Type B pancreatic cell (in vitro differentiated cells): ENCODE data around the gene TGDS. TPM values are rescaled to one million over a fixed set of nuclear protein-coding genes. Genes with fewer than 3 reads are reported as not detected.

Experiments
- DNase-seq: peaks from one replicate; pipeline ENCODE4 v3.0.0; 2021; ENCODE audit warnings: mixed read lengths; ENCODE audit not compliant: unreplicated experiment; ENCODE audit errors: extremely low spot score
- H3K27ac Mint-ChIP-seq: 2 replicates; pipeline ENCODE4 v1.8.0; 2021; ENCODE audit warnings: mild to moderate bottlenecking, mixed read lengths
- H3K27me3 Mint-ChIP-seq: 2 replicates; pipeline ENCODE4 v1.8.0; 2021; ENCODE audit warnings: mixed read lengths
- H3K36me3 Mint-ChIP-seq: 2 replicates; pipeline ENCODE4 v1.8.0; 2021; ENCODE audit warnings: mixed read lengths
- H3K4me1 Mint-ChIP-seq: one replicate; pipeline ENCODE4 v1.8.0; 2021; ENCODE audit warnings: mixed read lengths; ENCODE audit not compliant: unreplicated experiment
- H3K4me3 Mint-ChIP-seq: 2 replicates; pipeline ENCODE4 v1.8.0; 2021; ENCODE audit warnings: mild to moderate bottlenecking, mixed read lengths
- H3K9me3 Mint-ChIP-seq: 2 replicates; pipeline ENCODE4 v1.8.0; 2021; ENCODE audit warnings: mixed read lengths
- total RNA-seq: library from RNA; stranded (reverse); gene quantifications from 2 replicates; pipeline ENCODE4 v1.2.1, GENCODE V29; 2021; ENCODE audit warnings: low replicate concordance
- TF ChIP-seq, protein P1 (sequence below): fragments of 200-600 bp; sonication (generic); conservative IDR thresholded peaks from 2 replicates; pipeline ENCODE4 v1.5.0; 2021; ENCODE audit warnings: antibody characterized with exemption, mild to moderate bottlenecking

Gene TGDS
- total RNA-seq, 1 donor from 2014 or later: 11.7 TPM

DNA sequence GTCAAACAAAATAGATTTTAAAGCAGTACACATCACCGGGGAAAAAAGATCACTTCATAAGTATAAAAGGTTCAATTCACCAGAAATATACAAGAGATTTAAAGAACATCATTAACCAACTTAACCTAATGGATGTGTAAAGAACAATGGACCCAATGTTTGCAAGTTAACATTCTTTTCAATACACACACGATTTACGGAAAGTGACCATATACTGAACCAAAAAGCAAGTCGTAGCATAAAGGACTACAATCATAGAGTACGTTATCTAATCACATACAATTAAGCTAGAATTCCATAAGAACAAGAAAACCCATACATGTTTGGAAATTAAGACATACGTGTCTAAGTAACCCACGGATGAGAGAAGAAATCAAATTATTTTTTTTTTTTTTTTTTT, 9.6 kb downstream of the TGDS start:
- H3K36me3 Mint-ChIP-seq: peaks cover 49% of the 10 kb centered on the region

DNA sequence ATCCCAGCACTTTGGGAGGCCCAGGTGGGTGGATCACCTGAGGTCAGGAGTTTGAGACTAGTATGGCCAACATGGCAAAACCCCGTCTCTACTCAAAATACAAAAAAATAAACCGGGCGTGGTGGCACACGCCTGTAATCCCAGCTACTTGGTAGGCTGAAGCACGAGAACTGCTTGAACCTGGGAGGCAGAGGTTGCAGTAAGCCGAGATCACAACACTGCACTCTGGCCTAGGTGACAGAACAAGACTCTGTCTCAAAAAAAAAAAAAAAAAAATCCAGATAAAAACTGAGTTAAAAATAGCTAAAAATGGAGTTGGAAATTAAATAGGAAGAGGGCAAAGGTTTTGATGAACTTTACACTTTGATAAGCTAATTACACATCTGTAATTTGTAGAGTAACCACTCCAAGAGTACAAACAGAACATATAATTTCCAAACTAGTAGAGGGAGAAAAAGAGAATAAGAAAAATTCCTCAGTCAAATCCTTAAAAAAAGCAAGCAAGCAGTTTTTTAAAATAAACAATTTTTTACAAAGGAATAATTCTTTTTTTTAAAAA, 10.3 kb downstream of the TGDS start:
- DNase-seq: no peak
- TF ChIP-seq, protein P1, sequence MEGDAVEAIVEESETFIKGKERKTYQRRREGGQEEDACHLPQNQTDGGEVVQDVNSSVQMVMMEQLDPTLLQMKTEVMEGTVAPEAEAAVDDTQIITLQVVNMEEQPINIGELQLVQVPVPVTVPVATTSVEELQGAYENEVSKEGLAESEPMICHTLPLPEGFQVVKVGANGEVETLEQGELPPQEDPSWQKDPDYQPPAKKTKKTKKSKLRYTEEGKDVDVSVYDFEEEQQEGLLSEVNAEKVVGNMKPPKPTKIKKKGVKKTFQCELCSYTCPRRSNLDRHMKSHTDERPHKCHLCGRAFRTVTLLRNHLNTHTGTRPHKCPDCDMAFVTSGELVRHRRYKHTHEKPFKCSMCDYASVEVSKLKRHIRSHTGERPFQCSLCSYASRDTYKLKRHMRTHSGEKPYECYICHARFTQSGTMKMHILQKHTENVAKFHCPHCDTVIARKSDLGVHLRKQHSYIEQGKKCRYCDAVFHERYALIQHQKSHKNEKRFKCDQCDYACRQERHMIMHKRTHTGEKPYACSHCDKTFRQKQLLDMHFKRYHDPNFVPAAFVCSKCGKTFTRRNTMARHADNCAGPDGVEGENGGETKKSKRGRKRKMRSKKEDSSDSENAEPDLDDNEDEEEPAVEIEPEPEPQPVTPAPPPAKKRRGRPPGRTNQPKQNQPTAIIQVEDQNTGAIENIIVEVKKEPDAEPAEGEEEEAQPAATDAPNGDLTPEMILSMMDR: no peak
- H3K4me1 Mint-ChIP-seq: no peaks in the 10 kb centered on the region
- H3K36me3 Mint-ChIP-seq: peaks cover 52% of the 10 kb centered on the region
- H3K4me3 Mint-ChIP-seq: no peak overlapping the region
- H3K27ac Mint-ChIP-seq: no peak overlapping the region
- H3K9me3 Mint-ChIP-seq: no peaks in the 10 kb centered on the region
- no peaks in the 10 kb centered on the region for H3K27me3 Mint-ChIP-seq

More for the DNA sequence above, 9.6 kb downstream of the TGDS start:
- H3K27ac Mint-ChIP-seq: no peak overlapping the region
- H3K9me3 Mint-ChIP-seq: no peaks in the 10 kb centered on the region
- H3K27me3 Mint-ChIP-seq: no peaks in the 10 kb centered on the region
- no peaks in the 10 kb centered on the region for H3K4me1 Mint-ChIP-seq
- no peak for DNase-seq
- H3K4me3 Mint-ChIP-seq: no peak overlapping the region
- TF ChIP-seq, protein P1: no peak

DNA sequence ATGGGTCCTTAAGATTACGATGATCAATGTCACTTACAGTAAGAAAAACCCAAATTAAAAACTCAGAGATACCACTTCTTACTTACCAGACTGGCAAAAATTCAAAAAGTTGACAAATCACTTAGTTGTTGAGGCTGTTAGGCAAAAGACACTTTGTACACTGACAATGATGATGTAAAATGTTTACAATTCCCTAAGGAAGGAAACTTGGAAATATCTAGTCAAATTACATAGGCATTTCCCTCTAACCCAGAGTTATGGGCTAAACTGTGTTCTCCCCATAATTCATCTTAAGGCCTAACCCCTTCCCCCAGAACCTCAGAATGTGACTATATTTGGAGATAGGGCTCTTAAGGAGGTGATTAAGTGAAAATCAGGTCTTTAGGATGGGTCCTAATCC, 12.0 kb downstream of the TGDS start:
- TF ChIP-seq, protein P1: no peak
- H3K4me3 Mint-ChIP-seq: no peak overlapping the region
- DNase-seq: no peak
- no peak overlapping the region for H3K27ac Mint-ChIP-seq
- no peaks in the 10 kb centered on the region for H3K9me3 Mint-ChIP-seq
- H3K4me1 Mint-ChIP-seq: no peaks in the 10 kb centered on the region
- H3K36me3 Mint-ChIP-seq: peaks cover 50% of the 10 kb centered on the region
- H3K27me3 Mint-ChIP-seq: no peaks in the 10 kb centered on the region

- H3K9me3 Mint-ChIP-seq: no peaks in the 10 kb centered on the region
- no peak overlapping the region for H3K4me3 Mint-ChIP-seq
- H3K4me1 Mint-ChIP-seq: no peaks in the 10 kb centered on the region
- H3K27ac Mint-ChIP-seq: no peak overlapping the region
- H3K27me3 Mint-ChIP-seq: no peaks in the 10 kb centered on the region
- no peak for DNase-seq
- TF ChIP-seq, protein P1: no peak
- peaks cover 36% of the 10 kb centered on the region for H3K36me3 Mint-ChIP-seq
These were observed 16.9 kb downstream of the TGDS start for GRCh38 chr13:94579063-94579462.

- TF ChIP-seq, protein P1: no peak
These were observed 26.3 kb downstream of the TGDS start for GRCh38 chr13:94569615-94570014.

DNA sequence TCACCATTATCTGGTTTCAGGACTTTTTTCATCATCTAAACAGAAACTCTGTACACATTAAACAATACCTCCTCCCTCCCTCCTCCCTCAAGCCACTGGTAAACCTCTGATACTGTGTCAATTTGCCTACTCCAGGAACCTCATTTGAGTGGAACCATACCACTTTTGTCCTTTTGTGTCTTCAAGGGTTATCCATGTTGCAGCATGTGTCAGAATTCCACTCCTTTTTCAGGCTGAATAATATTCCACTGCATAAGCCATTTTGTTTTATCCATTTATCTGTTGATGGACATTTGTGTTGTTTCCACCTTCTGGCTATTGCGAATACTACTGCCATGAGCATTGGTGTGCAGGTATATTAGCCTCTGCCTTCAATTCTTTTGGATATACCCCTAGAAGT, 27.5 kb downstream of the TGDS start:
- H3K4me1 Mint-ChIP-seq: no peaks in the 10 kb centered on the region
- no peak for DNase-seq
- peaks cover 36% of the 10 kb centered on the region for H3K36me3 Mint-ChIP-seq
- no peaks in the 10 kb centered on the region for H3K27me3 Mint-ChIP-seq
- no peaks in the 10 kb centered on the region for H3K9me3 Mint-ChIP-seq
- no peak overlapping the region for H3K27ac Mint-ChIP-seq
- no peak overlapping the region for H3K4me3 Mint-ChIP-seq
- TF ChIP-seq, protein P1: no peak

More at GRCh38 chr13:94569615-94570014, 26.3 kb downstream of the TGDS start:
- Mint-ChIP-seq H3K27ac (no peak overlapping the region), H3K36me3 (peaks cover 43% of the 10 kb centered on the region), H3K27me3 (no peaks in the 10 kb centered on the region), H3K4me3 (no peak overlapping the region), H3K4me1 (no peaks in the 10 kb centered on the region), H3K9me3 (no peaks in the 10 kb centered on the region)
- no peak for DNase-seq
